GM06990 (cell line): Measurements from ENCODE around the gene B3GNT7.

Experiments
- DNase-seq: peaks from one replicate; pipeline ENCODE4 v3.0.0-alpha.2; 2011; ENCODE audit not compliant: insufficient read length; ENCODE audit errors: extremely low read depth
- H3K27me3 ChIP-seq: replicated peaks from 2 replicates; pipeline ENCODE4 v1.6.0; 2011; ENCODE audit warnings: low read length; ENCODE audit not compliant: control insufficient read depth, insufficient read depth
- H3K36me3 ChIP-seq: 2 replicates; pipeline ENCODE4 v1.5.1; 2011; ENCODE audit warnings: low read length; ENCODE audit not compliant: control insufficient read depth, insufficient read depth
- H3K4me3 ChIP-seq: replicated peaks from 2 replicates; pipeline ENCODE4 v1.5.1; 2011; ENCODE audit warnings: low read depth, mild to moderate bottlenecking, control low read depth, low read length
- CTCF ChIP-seq: IDR thresholded peaks from 2 replicates; pipeline ENCODE4 v1.5.1; 2011; ENCODE audit warnings: low read length, control low read depth, mild to moderate bottlenecking, inconsistent platforms; ENCODE audit not compliant: insufficient read depth, poor library complexity, severe bottlenecking

The B3GNT7 gene

GRCh38 chr2:231379266-231380215 lies 16.0 kb upstream of the B3GNT7 start:
- no peak for DNase-seq
- Histone ChIP-seq H3K4me3 (no peak overlapping the region), H3K27me3 (no peaks in the 10 kb centered on the region), H3K36me3 (no peaks in the 10 kb centered on the region)
- no peak for TF ChIP-seq CTCF

GRCh38 chr2:231380307-231380706 lies 15.2 kb upstream of the B3GNT7 start:
- Histone ChIP-seq H3K27me3 (no peaks in the 10 kb centered on the region), H3K36me3 (no peaks in the 10 kb centered on the region), H3K4me3 (no peak overlapping the region)
- TF ChIP-seq CTCF: no peak
- DNase-seq: no peak

- Histone ChIP-seq H3K27me3 (no peaks in the 10 kb centered on the region), H3K4me3 (no peak overlapping the region), H3K36me3 (no peaks in the 10 kb centered on the region)
- no peak for TF ChIP-seq CTCF
- DNase-seq: no peak
Observed at GRCh38 chr2:231380991-231381847, 14.3 kb upstream of the B3GNT7 start.

- no peak for TF ChIP-seq CTCF
- no peaks in the 10 kb centered on the region for H3K27me3 ChIP-seq
Observed at GRCh38 chr2:231382116-231382515, 13.4 kb upstream of the B3GNT7 start.

GRCh38 chr2:231383416-231384108 lies 11.9 kb upstream of the B3GNT7 start:
- no peak for TF ChIP-seq CTCF
- Histone ChIP-seq H3K4me3 (no peak overlapping the region), H3K36me3 (no peaks in the 10 kb centered on the region), H3K27me3 (no peaks in the 10 kb centered on the region)
- no peak for DNase-seq

More at GRCh38 chr2:231382116-231382515, 13.4 kb upstream of the B3GNT7 start:
- Histone ChIP-seq H3K36me3 (no peaks in the 10 kb centered on the region), H3K4me3 (no peak overlapping the region)
- no peak for DNase-seq
